ENCODE results near the gene SPINK4. TPM values are rescaled to one million over a fixed set of nuclear protein-coding genes. Genes with fewer than 3 reads are reported as not detected.
A peak's percentile ranks its signal among the peaks of the same experiment; 100 is the strongest.

SPINK4 gene
- total and polyA plus RNA-seq, 2 donors (not counting 1 experiment from before 2014, with no cell fraction given): not detected

DNA sequence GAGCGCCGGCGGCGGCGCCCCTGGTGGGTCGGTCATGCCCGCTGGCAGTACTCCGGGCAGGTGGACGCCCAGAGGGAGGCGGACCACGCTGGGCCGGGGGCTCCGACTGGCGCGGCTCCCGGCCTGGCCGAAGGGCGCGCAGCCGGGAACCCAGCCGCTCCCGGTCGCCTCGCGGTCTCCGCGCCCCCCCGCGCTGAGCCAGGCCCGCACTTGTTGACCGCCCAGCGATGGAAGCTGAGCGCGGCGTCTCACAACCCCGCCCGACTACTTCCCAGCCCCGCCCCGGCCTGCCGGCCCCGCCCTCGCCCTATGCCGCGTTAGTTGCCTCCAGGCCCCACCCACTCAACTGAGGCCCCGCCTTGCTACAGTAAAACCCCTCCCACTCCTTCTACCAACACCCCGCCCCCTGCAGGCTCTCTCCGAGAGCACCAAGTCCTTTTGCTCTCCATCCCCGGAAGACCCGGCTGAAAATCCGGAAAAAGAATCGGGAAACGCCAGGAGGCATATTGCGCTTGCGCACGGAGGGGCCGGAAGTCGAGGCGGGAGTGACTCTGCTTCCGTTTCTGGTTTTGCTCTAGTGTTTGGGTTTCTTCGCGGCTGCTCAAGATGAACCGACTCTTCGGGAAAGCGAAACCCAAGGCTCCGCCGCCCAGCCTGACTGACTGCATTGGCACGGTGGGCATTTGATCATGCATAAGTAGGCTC, 24.7 kb downstream of the SPINK4 start, which contains the start of the genes BAG1 and CHMP5:
TSS of gene BAG1 (minus strand) at position 236 of the 705 bp plus-strand sequence.
TSS of gene CHMP5 (plus strand) at position 577 of the 705 bp plus-strand sequence. CDS start at position 607, 30 bp downstream.
- POLR2A ChIA-PET: interaction anchor here (1.0 to 2.0 kb wide), 5 partner anchors 9 to 239 kb away, joined by 3 to 10 read pairs (median 4); partner anchors contain the start of genes DNAJA1, NFX1 and NOL6
- Histone ChIP-seq H3K9me3 (ENCODE audit: control extremely low read depth in 1 of 3, control insufficient read depth in 2 of 3, insufficient read depth in 1 of 3, low read length in 2 of 3) (no peaks in the 10 kb centered on the region), H4K20me1 (ENCODE audit: control insufficient read depth, insufficient read depth, low read length, poor library complexity, severe bottlenecking) (peaks cover 19% of the 10 kb centered on the region), H3K9ac (ENCODE audit: low read length) (peak within 1 kb of the TSS; percentile 85), H3K36me3 (replicated peaks in 1 of 2; ENCODE audit: control extremely low read depth in 1 of 2, control insufficient read depth in 1 of 2, extremely low read depth in 1 of 2, insufficient read depth in 2 of 2, low read length in 1 of 2) (peaks cover 1 to 45% of the 10 kb centered on the region in 2 experiments), H3K4me2 (replicated peaks; ENCODE audit: low read depth, low read length, poor library complexity, severe bottlenecking) (peak within 1 kb of the TSS; percentile 89), H3K4me1 (ENCODE audit: control insufficient read depth in 2 of 2, insufficient read depth in 2 of 2, low read length in 2 of 2) (peaks cover 19 to 23% of the 10 kb centered on the region in 2 donors), H3K27ac (ENCODE audit: low read length in 2 of 2) (peak within 1 kb of the TSS; percentile 92 to 96), H3K27me3 (replicated peaks in 1 of 4; ENCODE audit: control extremely low read depth in 1 of 4, control insufficient read depth in 3 of 4, insufficient read depth in 4 of 4, low read length in 3 of 4) (no peaks in the 10 kb centered on the region), H3K4me3 (ENCODE audit: control extremely low read depth in 1 of 5, extremely low read depth in 1 of 5, insufficient read depth in 1 of 5, low read depth in 2 of 5, low read length in 4 of 5) (peak within 1 kb of the TSS; percentile 89 to 99 (median 97)), H3K79me2 (ENCODE audit: control insufficient read depth, insufficient read depth, low read length) (peaks cover 39% of the 10 kb centered on the region), H2AFZ (ENCODE audit: insufficient read depth, low read depth, low read length, poor library complexity, severe bottlenecking) (peak within 1 kb of the TSS; percentile 86)
- under 1% methylated on average over 67 of the region's 67 CpGs for WGBS (ENCODE audit: insufficient coverage)
- Mint-ChIP-seq H3K27ac (peak within 1 kb of the TSS; percentile 98), H3K4me1 (peaks cover 39% of the 10 kb centered on the region), H3K9me3 (ENCODE audit: insufficient read depth) (no peaks in the 10 kb centered on the region), H3K4me3 (peak within 1 kb of the TSS; percentile 88), H3K27me3 (no peaks in the 10 kb centered on the region)
- CTCF ChIA-PET: interaction anchor here (0.8 to 1.9 kb wide), 6 partner anchors 36 to 184 kb away, joined by 3 to 11 read pairs (median 4); no protein-coding TSS in a partner anchor
- TF ChIP-seq, protein P1, sequence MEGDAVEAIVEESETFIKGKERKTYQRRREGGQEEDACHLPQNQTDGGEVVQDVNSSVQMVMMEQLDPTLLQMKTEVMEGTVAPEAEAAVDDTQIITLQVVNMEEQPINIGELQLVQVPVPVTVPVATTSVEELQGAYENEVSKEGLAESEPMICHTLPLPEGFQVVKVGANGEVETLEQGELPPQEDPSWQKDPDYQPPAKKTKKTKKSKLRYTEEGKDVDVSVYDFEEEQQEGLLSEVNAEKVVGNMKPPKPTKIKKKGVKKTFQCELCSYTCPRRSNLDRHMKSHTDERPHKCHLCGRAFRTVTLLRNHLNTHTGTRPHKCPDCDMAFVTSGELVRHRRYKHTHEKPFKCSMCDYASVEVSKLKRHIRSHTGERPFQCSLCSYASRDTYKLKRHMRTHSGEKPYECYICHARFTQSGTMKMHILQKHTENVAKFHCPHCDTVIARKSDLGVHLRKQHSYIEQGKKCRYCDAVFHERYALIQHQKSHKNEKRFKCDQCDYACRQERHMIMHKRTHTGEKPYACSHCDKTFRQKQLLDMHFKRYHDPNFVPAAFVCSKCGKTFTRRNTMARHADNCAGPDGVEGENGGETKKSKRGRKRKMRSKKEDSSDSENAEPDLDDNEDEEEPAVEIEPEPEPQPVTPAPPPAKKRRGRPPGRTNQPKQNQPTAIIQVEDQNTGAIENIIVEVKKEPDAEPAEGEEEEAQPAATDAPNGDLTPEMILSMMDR (IDR thresholded peaks at IDR 0.05): peak; percentile 34
- no peak for TF ChIP-seq EZH2 (IDR thresholded peaks at IDR 0.05; ENCODE audit: borderline replicate concordance, insufficient read depth, low read depth, low read length, poor library complexity, severe bottlenecking)
- intact Hi-C loops (cut with micrococcal nuclease): loop anchor here (1.0 to 10.0 kb wide), 8 partner anchors 26 to 780 kb away; partner anchors contain the start of genes B4GALT1, DNAJA1, NFX1 and NOL6
- ATAC-seq (ENCODE audit: low read depth): peak; percentile 97
- DNase-seq: peak; percentile 99
